Osteoblast (primary cell): ENCODE results near the gene RNF215. TPM values are rescaled to one million over a fixed set of nuclear protein-coding genes. Genes with fewer than 3 reads are reported as not detected.

Source experiments
- DNase-seq: peaks from one replicate; pipeline ENCODE4 v3.0.0; 2011; ENCODE audit warnings: low spot score, mixed read lengths; ENCODE audit not compliant: insufficient read length; ENCODE audit errors: missing footprints
- H2AFZ ChIP-seq: 2 replicates; pipeline ENCODE4 v1.6.0; 2011; ENCODE audit warnings: mild to moderate bottlenecking, low read length
- H3K27ac ChIP-seq: 2 replicates; pipeline ENCODE4 v1.5.1; 2011; ENCODE audit warnings: mild to moderate bottlenecking, low read depth, low read length, moderate library complexity
- H3K27me3 ChIP-seq: 2 replicates; pipeline ENCODE4 v1.6.0; 2012; ENCODE audit warnings: mild to moderate bottlenecking, control low read depth, inconsistent platforms, low read length, moderate library complexity; ENCODE audit not compliant: insufficient read depth
- H3K36me3 ChIP-seq: 2 replicates; pipeline ENCODE4 v1.5.1; 2011; ENCODE audit warnings: mild to moderate bottlenecking, low read length, control low read depth, moderate library complexity; ENCODE audit not compliant: insufficient read depth
- H3K4me1 ChIP-seq: 2 replicates; pipeline ENCODE4 v1.5.1; 2011; ENCODE audit warnings: mild to moderate bottlenecking, low read length, control low read depth, moderate library complexity; ENCODE audit not compliant: insufficient read depth
- H3K4me2 ChIP-seq: 2 replicates; pipeline ENCODE4 v1.6.0; 2011; ENCODE audit warnings: mild to moderate bottlenecking, low read length; ENCODE audit not compliant: insufficient read depth
- H3K4me3 ChIP-seq: fragments of 200-600 bp; sonication (generic); 3 replicates; pipeline ENCODE4 v1.5.1; 2012; ENCODE audit warnings: mild to moderate bottlenecking, low read length, inconsistent platforms; ENCODE audit not compliant: insufficient read depth
- H3K79me2 ChIP-seq: 2 replicates; pipeline ENCODE4 v1.6.0; 2012; ENCODE audit warnings: mild to moderate bottlenecking, low read length, control low read depth, inconsistent platforms; ENCODE audit not compliant: insufficient read depth
- H3K9me3 ChIP-seq: 2 replicates; pipeline ENCODE4 v1.5.1; 2011; ENCODE audit warnings: low read depth, low read length, control low read depth
- H4K20me1 ChIP-seq: 2 replicates; pipeline ENCODE4 v1.6.0; 2012; ENCODE audit warnings: mild to moderate bottlenecking, low read length, control low read depth; ENCODE audit not compliant: insufficient read depth
- CTCF ChIP-seq: IDR thresholded peaks from 2 replicates; pipeline ENCODE4 v1.5.1; 2011; ENCODE audit warnings: mild to moderate bottlenecking, low read depth, low read length, moderate library complexity; ENCODE audit errors: extremely low read depth
- total RNA-seq: library from RNA; depleted of rRNA; stranded (reverse); fragments of >200 nt; gene quantifications from 2 replicates; pipeline ENCODE4 v1.2.3, GENCODE V29; 2012

The RNF215 gene
- total RNA-seq, 1 donor, result 20.6 TPM

GRCh38 chr22:30414525-30415047 lies 27.4 kb upstream of the RNF215 start:
- H3K9me3 ChIP-seq, result no peaks in the 10 kb centered on the region
- peak; percentile 42 for DNase-seq
- H3K4me1 ChIP-seq, result peaks cover 27% of the 10 kb centered on the region
- H3K27ac ChIP-seq, result peak overlapping the region; percentile 61
- peaks cover 2% of the 10 kb centered on the region for H3K79me2 ChIP-seq
- TF ChIP-seq CTCF, result no peak
- no peak overlapping the region for H3K4me3 ChIP-seq
- peaks cover 95% of the 10 kb centered on the region for H3K36me3 ChIP-seq
- H2AFZ ChIP-seq, result no peak overlapping the region
- no peaks in the 10 kb centered on the region for H4K20me1 ChIP-seq
- H3K27me3 ChIP-seq, result no peaks in the 10 kb centered on the region
- H3K4me2 ChIP-seq, result no peak overlapping the region

- H3K4me1 ChIP-seq, result peaks cover 26% of the 10 kb centered on the region
- H3K27ac ChIP-seq, result peak overlapping the region; percentile 61
- peaks cover 2% of the 10 kb centered on the region for H3K79me2 ChIP-seq
- H2AFZ ChIP-seq, result no peak overlapping the region
- DNase-seq, result no peak
- H3K36me3 ChIP-seq, result peaks cover 94% of the 10 kb centered on the region
- H3K9me3 ChIP-seq, result no peaks in the 10 kb centered on the region
- TF ChIP-seq CTCF, result no peak
- H3K4me3 ChIP-seq, result no peak overlapping the region
- no peaks in the 10 kb centered on the region for H3K27me3 ChIP-seq
- no peaks in the 10 kb centered on the region for H4K20me1 ChIP-seq
- no peak overlapping the region for H3K4me2 ChIP-seq
Observed at GRCh38 chr22:30413745-30414524, 26.7 kb upstream of the RNF215 start.

GRCh38 chr22:30413001-30413400 lies 25.8 kb upstream of the RNF215 start:
- H2AFZ ChIP-seq, result no peak overlapping the region
- no peak overlapping the region for H3K4me2 ChIP-seq
- peaks cover 2% of the 10 kb centered on the region for H3K79me2 ChIP-seq
- H3K36me3 ChIP-seq, result peaks cover 84% of the 10 kb centered on the region
- no peak overlapping the region for H3K4me3 ChIP-seq
- no peak for TF ChIP-seq CTCF
- no peaks in the 10 kb centered on the region for H3K9me3 ChIP-seq
- no peaks in the 10 kb centered on the region for H3K27me3 ChIP-seq
- peaks cover 35% of the 10 kb centered on the region for H3K4me1 ChIP-seq
- no peak overlapping the region for H3K27ac ChIP-seq
- DNase-seq, result no peak
- no peaks in the 10 kb centered on the region for H4K20me1 ChIP-seq

- no peak for TF ChIP-seq CTCF
- Histone ChIP-seq H3K4me3 (no peak overlapping the region), H2AFZ (no peak overlapping the region), H3K4me2 (no peak overlapping the region), H3K27me3 (no peaks in the 10 kb centered on the region), H4K20me1 (no peaks in the 10 kb centered on the region), H3K4me1 (peaks cover 35% of the 10 kb centered on the region), H3K36me3 (peaks cover 84% of the 10 kb centered on the region), H3K27ac (no peak overlapping the region), H3K9me3 (no peaks in the 10 kb centered on the region), H3K79me2 (no peaks in the 10 kb centered on the region)
- no peak for DNase-seq
Observed at GRCh38 chr22:30411780-30412179, 24.6 kb upstream of the RNF215 start.
